Upper lobe of left lung (tissue), 6 donors: ENCODE results near the gene SLC9A9. TPM values are rescaled to one million over a fixed set of nuclear protein-coding genes. Genes with fewer than 3 reads are reported as not detected.

Source experiments
- ATAC-seq, 2 donors: fragments of 200-7000 bp; cut with Tn5 transposase; one replicate each; pipeline ENCODE4 v1.9.1; 2022; ENCODE audit warnings: mild to moderate bottlenecking in 2 of 2, moderate library complexity in 2 of 2; ENCODE audit not compliant: low FRiP score in 2 of 2
- DNase-seq, 2 donors: peaks; one replicate each; pipeline ENCODE4 v3.0.0-alpha.2; 2019 to 2020
- H3K27ac ChIP-seq, 4 donors: fragments of 200-600 bp; sonication (generic); one replicate each; pipeline ENCODE4 v1.5.1; 2016 to 2019
- H3K27me3 ChIP-seq, 4 donors: fragments of 200-600 bp; sonication (generic); one replicate each; pipeline ENCODE4 v1.5.1; 2017 to 2019
- H3K36me3 ChIP-seq, 4 donors: fragments of 200-600 bp; sonication (generic); one replicate each; pipeline ENCODE4 v1.5.1; 2016 to 2019
- H3K4me1 ChIP-seq, 4 donors: fragments of 200-600 bp; sonication (generic); one replicate each; pipeline ENCODE4 v1.5.1; 2018 to 2019
- H3K4me3 ChIP-seq, 4 donors: fragments of 200-600 bp; sonication (generic); one replicate each; pipeline ENCODE4 v1.5.1; 2017 to 2019; ENCODE audit warnings: mild to moderate bottlenecking in 2 of 4, moderate library complexity in 1 of 4
- H3K9me3 ChIP-seq, 4 donors: fragments of 200-600 bp; sonication (generic); one replicate each; pipeline ENCODE4 v1.5.1; 2018 to 2019
- CTCF ChIP-seq, 6 experiments: fragments of 450-650 bp in 4 of 6; fragments of 200-600 bp in 2 of 6; sonication (generic) in 2 of 6; IDR thresholded peaks; one replicate each; pipeline ENCODE4 v1.5.1; 2016 to 2019; ENCODE audit warnings: antibody characterized with exemption in 6 of 6
- EP300 ChIP-seq, 4 donors: sonication (generic); formaldehyde crosslinking; IDR thresholded peaks; one replicate each; pipeline ENCODE4 v1.5.1; 2017; ENCODE audit warnings: antibody characterized with exemption in 4 of 4, control low read depth in 2 of 4
- POLR2A ChIP-seq, 4 donors: fragments of 450-650 bp; IDR thresholded peaks; one replicate each; pipeline ENCODE4 v1.5.1; 2016 to 2017; ENCODE audit warnings: antibody characterized with exemption in 4 of 4, mild to moderate bottlenecking in 2 of 4
- POLR2AphosphoS5 ChIP-seq, 2 donors: sonication (generic); formaldehyde crosslinking; IDR thresholded peaks; one replicate each; pipeline ENCODE4 v1.5.1; 2017; ENCODE audit warnings: antibody characterized with exemption in 2 of 2
- WGBS, 2 donors: methylation state at CpG; one replicate each; pipeline ENCODE4 v1.1.5; 2017 to 2018; 5-methylcytosine and 5-hydroxymethylcytosine counted together
- total RNA-seq, 6 donors: library from RNA; depleted of rRNA in 4 of 6; stranded (reverse); fragments of >200 nt in 4 of 6; gene quantifications; one replicate each; pipeline versions ENCODE4 v1.1.0 to v1.2.1, GENCODE V29; 2016 to 2021
- donor health status: DM: no; HTN: no; CAD: no; lungs with moderate emphysema.
- donor health status: DM: no; HTN: yes; CAD: no; lungs with severe emphysema.

Gene SLC9A9
- total RNA-seq, 6 donors from 2014 or later = 4.2 to 20.4 (median 8.7) TPM

DNA sequence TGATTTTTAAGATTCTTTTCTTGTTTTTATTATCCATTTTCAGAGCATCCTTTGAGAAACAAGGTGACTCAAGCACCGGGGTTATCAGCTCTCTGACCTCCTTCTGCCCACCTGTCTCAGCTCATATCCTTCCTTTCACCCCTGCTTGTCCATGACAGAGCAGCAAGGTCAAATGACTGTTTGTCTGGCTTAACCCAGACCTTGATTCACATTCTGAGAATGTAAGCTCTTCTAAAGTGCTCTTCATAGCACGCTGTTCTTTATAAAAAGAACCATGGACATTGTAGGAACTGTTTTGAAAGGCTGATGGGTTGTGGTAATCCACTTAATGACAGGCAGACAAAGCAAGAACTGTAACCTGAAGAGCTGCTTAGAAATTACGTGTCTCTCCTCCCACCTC lies 606.2 kb downstream of the SLC9A9 start:
- no peak for TF ChIP-seq POLR2A (IDR thresholded peaks at IDR 0.05)
- no peaks in the 10 kb centered on the region for H3K9me3 ChIP-seq
- WGBS, 2 donors = 61 to 79% methylated on average over 3 of the region's 3 CpGs
- no peaks in the 10 kb centered on the region for H3K4me1 ChIP-seq
- no peaks in the 10 kb centered on the region for H3K36me3 ChIP-seq
- no peaks in the 10 kb centered on the region for H3K27me3 ChIP-seq
- no peak for DNase-seq
- peak in 1 of 2 donors; percentile 6 for ATAC-seq
- H3K4me3 ChIP-seq = no peak overlapping the region
- H3K27ac ChIP-seq = no peak overlapping the region

DNA sequence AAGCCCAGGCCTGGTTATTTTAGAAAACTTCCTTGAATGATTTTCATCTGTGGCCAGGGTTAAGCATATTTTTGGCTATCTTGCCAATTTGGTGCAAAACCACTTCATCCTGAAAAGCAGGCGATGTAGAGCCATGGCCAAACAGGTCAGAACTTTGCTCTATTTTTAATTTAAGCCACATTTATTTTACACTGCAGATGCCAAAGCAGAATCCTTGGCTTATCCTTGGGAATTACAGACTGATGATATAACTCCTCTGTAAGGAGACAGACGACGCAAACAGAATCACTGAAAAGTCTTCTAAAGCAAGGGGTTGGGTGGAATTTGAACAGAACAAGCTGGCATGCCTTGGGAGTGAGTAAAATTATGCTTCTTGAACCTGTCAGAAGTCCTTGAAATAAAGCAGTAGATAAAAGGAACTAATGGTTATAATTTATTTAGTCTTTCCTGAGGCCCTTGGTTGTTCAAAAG lies 606.8 kb downstream of the SLC9A9 start:
- no peak for DNase-seq
- Histone ChIP-seq H3K4me3 (no peak overlapping the region), H3K36me3 (no peaks in the 10 kb centered on the region), H3K4me1 (no peaks in the 10 kb centered on the region), H3K27ac (no peak overlapping the region), H3K27me3 (no peaks in the 10 kb centered on the region), H3K9me3 (no peaks in the 10 kb centered on the region)
- 80 to 95% methylated on average over 3 of the region's 3 CpGs for WGBS, 2 donors
- peak in 1 of 2 donors; percentile 87 for ATAC-seq
- TF ChIP-seq EP300 (IDR thresholded peaks at IDR 0.05) (no peak), POLR2A (IDR thresholded peaks at IDR 0.05) (no peak), CTCF (IDR thresholded peaks at IDR 0.05) (no peak), POLR2AphosphoS5 (IDR thresholded peaks at IDR 0.05) (no peak)

- WGBS, 2 donors = 76 to 82% methylated on average over 4 of the region's 4 CpGs
- no peaks in the 10 kb centered on the region for H3K4me1 ChIP-seq
Observed at GRCh38 chr3:143240886-143241285, 607.4 kb downstream of the SLC9A9 start.

GRCh38 chr3:143239031-143239430 lies 609.2 kb downstream of the SLC9A9 start:
- Histone ChIP-seq H3K9me3 (no peaks in the 10 kb centered on the region), H3K4me1 (no peaks in the 10 kb centered on the region), H3K27me3 (no peaks in the 10 kb centered on the region), H3K4me3 (no peak overlapping the region), H3K27ac (no peak overlapping the region), H3K36me3 (no peaks in the 10 kb centered on the region)
- no peak for DNase-seq
- 50 to 77% methylated on average over 3 of the region's 3 CpGs for WGBS, 2 donors
- ATAC-seq = no peak
- no peak for TF ChIP-seq POLR2A (IDR thresholded peaks at IDR 0.05)
- no peak for TF ChIP-seq POLR2AphosphoS5 (IDR thresholded peaks at IDR 0.05)
- no peak for TF ChIP-seq EP300 (IDR thresholded peaks at IDR 0.05)
- no peak for TF ChIP-seq CTCF (IDR thresholded peaks at IDR 0.05)

More at GRCh38 chr3:143240886-143241285, 607.4 kb downstream of the SLC9A9 start:
- no peak overlapping the region for H3K4me3 ChIP-seq
- no peak for DNase-seq
- H3K9me3 ChIP-seq = no peaks in the 10 kb centered on the region
- H3K36me3 ChIP-seq = no peaks in the 10 kb centered on the region
- no peak for ATAC-seq
- TF ChIP-seq CTCF (IDR thresholded peaks at IDR 0.05) = no peak
- no peak for TF ChIP-seq POLR2AphosphoS5 (IDR thresholded peaks at IDR 0.05)
- TF ChIP-seq EP300 (IDR thresholded peaks at IDR 0.05) = no peak
- no peak for TF ChIP-seq POLR2A (IDR thresholded peaks at IDR 0.05)
- no peaks in the 10 kb centered on the region for H3K27me3 ChIP-seq
- no peak overlapping the region for H3K27ac ChIP-seq

DNA sequence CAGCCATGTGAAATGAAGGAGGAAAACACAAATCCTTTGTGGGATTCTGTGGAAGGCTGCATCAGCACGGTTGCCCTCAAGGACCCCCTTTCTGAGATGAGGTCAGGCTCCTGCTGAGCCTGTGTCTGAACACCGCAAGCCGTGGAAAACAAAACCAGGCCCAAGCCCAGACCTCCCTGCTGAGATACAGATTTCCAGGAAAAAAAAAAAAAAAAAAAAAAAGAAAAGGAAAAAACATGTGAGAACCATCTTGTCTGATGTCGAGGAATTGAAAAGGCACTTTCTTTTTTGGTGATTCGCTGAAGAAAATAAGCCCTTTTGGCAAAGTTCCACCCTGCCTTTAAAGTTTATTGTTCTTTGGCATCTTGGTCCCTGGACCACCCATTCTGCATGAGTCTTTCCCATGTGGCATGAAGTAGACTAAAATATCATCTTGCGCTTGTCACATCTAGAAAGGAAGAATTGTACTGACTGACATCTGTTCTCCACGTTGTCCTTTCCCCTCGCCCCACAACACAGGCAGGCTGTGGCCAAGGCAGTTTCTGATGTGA lies 611.1 kb downstream of the SLC9A9 start:
- no peaks in the 10 kb centered on the region for H3K4me1 ChIP-seq
- TF ChIP-seq CTCF (IDR thresholded peaks at IDR 0.05) (no peak), EP300 (IDR thresholded peaks at IDR 0.05) (no peak), POLR2A (IDR thresholded peaks at IDR 0.05) (no peak), POLR2AphosphoS5 (IDR thresholded peaks at IDR 0.05) (no peak)
- no peak for DNase-seq
- H3K27ac ChIP-seq = no peak overlapping the region
- no peaks in the 10 kb centered on the region for H3K9me3 ChIP-seq
- H3K27me3 ChIP-seq = no peaks in the 10 kb centered on the region
- no peak overlapping the region for H3K4me3 ChIP-seq
- no peak for ATAC-seq
- H3K36me3 ChIP-seq = no peaks in the 10 kb centered on the region
- WGBS, 2 donors = 70 to 88% methylated on average over 8 of the region's 8 CpGs
